Neuronal stem cell (in vitro differentiated cells): ENCODE measurements around the gene C11orf98.

Source experiments
- DNase-seq: peaks from one replicate; pipeline ENCODE4 v3.0.0-alpha.2; 2013; ENCODE audit warnings: low spot score
- H2AFZ ChIP-seq: one replicate; pipeline ENCODE4 v1.6.1; 2013; ENCODE audit warnings: mild to moderate bottlenecking, low read length, inconsistent platforms
- H2AK5ac ChIP-seq: 2 replicates; pipeline ENCODE4 v1.6.1; 2013; ENCODE audit warnings: low read depth, mild to moderate bottlenecking, inconsistent platforms, low read length, moderate library complexity, mixed read lengths
- H2BK120ac ChIP-seq: 2 replicates; pipeline ENCODE4 v1.6.1; 2013; ENCODE audit warnings: low read depth, mild to moderate bottlenecking, inconsistent platforms, low read length, moderate library complexity, mixed read lengths
- H2BK12ac ChIP-seq: one replicate; pipeline ENCODE4 v1.6.1; 2013; ENCODE audit warnings: low read length, inconsistent platforms
- H2BK15ac ChIP-seq: 2 replicates; pipeline ENCODE4 v1.6.1; 2013; ENCODE audit warnings: mild to moderate bottlenecking, low read length, inconsistent platforms, mixed read lengths
- H2BK5ac ChIP-seq: one replicate; pipeline ENCODE4 v1.6.1; 2013; ENCODE audit warnings: inconsistent platforms, mild to moderate bottlenecking, low read length, moderate library complexity
- H3K14ac ChIP-seq: one replicate; pipeline ENCODE4 v1.6.1; 2013; ENCODE audit warnings: low read length, inconsistent platforms
- H3K18ac ChIP-seq: 2 replicates; pipeline ENCODE4 v1.6.1; 2013; ENCODE audit warnings: low read length, inconsistent platforms
- H3K23ac ChIP-seq: 2 replicates; pipeline ENCODE4 v1.6.1; 2013; ENCODE audit warnings: low read depth, mild to moderate bottlenecking, mixed read lengths, low read length, inconsistent platforms; ENCODE audit not compliant: poor library complexity
- H3K27ac ChIP-seq: replicated peaks from 3 replicates; pipeline ENCODE4 v1.5.1; 2013; ENCODE audit warnings: low read length, inconsistent platforms
- H3K27me3 ChIP-seq, 3 experiments: 2 replicates each; pipeline ENCODE4 v1.6.1; 2013; ENCODE audit warnings: low read length in 3 of 3, mild to moderate bottlenecking in 2 of 3, inconsistent platforms in 1 of 3, low read depth in 1 of 3, mixed read lengths in 1 of 3, moderate library complexity in 1 of 3; ENCODE audit not compliant: control insufficient read depth in 3 of 3, insufficient read depth in 3 of 3
- H3K36me3 ChIP-seq, 2 donors: replicated peaks in 1 of 2; 2 replicates each; pipeline ENCODE4 v1.6.1; 2013; ENCODE audit warnings: low read length in 2 of 2; ENCODE audit not compliant: control insufficient read depth in 2 of 2, insufficient read depth in 2 of 2
- H3K4ac ChIP-seq: 2 replicates; pipeline ENCODE4 v1.6.1; 2013; ENCODE audit warnings: inconsistent platforms, mild to moderate bottlenecking, low read length, moderate library complexity
- H3K4me1 ChIP-seq, 2 donors: 1 replicate in 1 of 2; 2 replicates in 1 of 2; pipeline ENCODE4 v1.6.1; 2013; ENCODE audit warnings: low read length in 2 of 2, low read depth in 1 of 2; ENCODE audit not compliant: control insufficient read depth in 2 of 2, insufficient read depth in 1 of 2
- H3K4me2 ChIP-seq: one replicate; pipeline ENCODE4 v1.6.1; 2013; ENCODE audit warnings: mild to moderate bottlenecking, low read length, inconsistent platforms; ENCODE audit not compliant: insufficient read depth, poor library complexity, severe bottlenecking
- H3K4me3 ChIP-seq, 2 donors: 2 replicates each; pipeline ENCODE4 v1.5.1; 2013; ENCODE audit warnings: low read length in 2 of 2, mild to moderate bottlenecking in 2 of 2, inconsistent platforms in 1 of 2, moderate library complexity in 1 of 2
- H3K79me1 ChIP-seq: one replicate; pipeline ENCODE4 v1.6.1; 2013; ENCODE audit warnings: low read depth, mild to moderate bottlenecking, inconsistent platforms, low read length, moderate library complexity
- H3K9ac ChIP-seq: one replicate; pipeline ENCODE4 v1.6.1; 2013; ENCODE audit warnings: mild to moderate bottlenecking, low read depth, low read length, inconsistent platforms; ENCODE audit not compliant: poor library complexity
- H3K9me3 ChIP-seq, 2 donors: replicated peaks in 1 of 2; 2 replicates each; pipeline versions ENCODE3 to v1.6.1; 2013; ENCODE audit warnings: low read length in 2 of 2, mild to moderate bottlenecking in 2 of 2, inconsistent platforms in 1 of 2, low read depth in 1 of 2, mixed read lengths in 1 of 2, moderate library complexity in 1 of 2; ENCODE audit not compliant: control insufficient read depth in 2 of 2, insufficient read depth in 1 of 2
- H4K8ac ChIP-seq: one replicate; pipeline ENCODE4 v1.6.1; 2013; ENCODE audit warnings: low read depth, mild to moderate bottlenecking, inconsistent platforms, low read length, moderate library complexity
- H4K91ac ChIP-seq: one replicate; pipeline ENCODE4 v1.6.1; 2013; ENCODE audit warnings: low read length, low read depth, mild to moderate bottlenecking, inconsistent platforms; ENCODE audit not compliant: poor library complexity
- WGBS, 2 donors: extraction: QIAGEN DNeasy Blood & Tissue Kit; methylation state at CpG; one replicate each; pipeline ENCODE4 v1.1.7; 2013; ENCODE audit warnings: missing lambda C conversion rate in 2 of 2, mixed read lengths in 1 of 2; ENCODE audit not compliant: insufficient read length in 2 of 2, insufficient replicate concordance in 1 of 2; ENCODE audit errors: extremely low coverage in 2 of 2; 5-methylcytosine and 5-hydroxymethylcytosine counted together

C11orf98 gene

DNA sequence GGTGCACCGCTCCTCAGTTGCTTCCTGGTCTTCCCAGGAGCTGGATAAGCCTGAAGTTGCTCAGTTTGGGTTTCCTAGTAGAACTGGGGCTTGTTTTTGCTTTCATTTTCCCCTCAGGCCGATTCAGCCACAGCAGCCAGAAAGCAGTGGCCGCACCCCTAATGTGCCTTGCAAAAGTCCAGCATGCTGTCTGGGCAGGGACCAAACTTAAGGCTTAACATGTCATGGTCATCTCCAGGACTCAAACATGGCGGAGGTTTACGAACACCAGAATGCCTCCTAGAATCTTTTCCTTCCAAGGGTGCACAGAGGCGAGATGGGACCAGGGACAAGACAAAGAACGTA is 45.0 kb upstream of the C11orf98 start:
- Histone ChIP-seq H3K9me3 (no peaks in the 10 kb centered on the region), H3K4ac (no peak overlapping the region), H4K8ac (peak overlapping the region; percentile 54), H3K36me3 (peaks cover 29 to 66% of the 10 kb centered on the region in 2 donors), H3K79me1 (no peaks in the 10 kb centered on the region), H3K23ac (no peak overlapping the region), H2AFZ (peak overlapping the region; percentile 81), H4K91ac (peak overlapping the region; percentile 30), H3K4me1 (peaks cover 23 to 31% of the 10 kb centered on the region in 2 donors), H3K4me3 (peak overlapping the region; percentile 19 to 49), H2BK15ac (no peak overlapping the region), H3K18ac (peak overlapping the region; percentile 84), H3K9ac (no peak overlapping the region), H2BK120ac (no peak overlapping the region), H3K27me3 (no peaks in the 10 kb centered on the region), H3K4me2 (peak overlapping the region; percentile 64), H2BK12ac (no peak overlapping the region), H2BK5ac (no peak overlapping the region), H3K27ac (peak overlapping the region; percentile 85), H2AK5ac (no peak overlapping the region), H3K14ac (no peak overlapping the region)
- WGBS, 2 donors: no CpG with 5 or more reads among the region's 7 CpGs
- no peak for DNase-seq

DNA sequence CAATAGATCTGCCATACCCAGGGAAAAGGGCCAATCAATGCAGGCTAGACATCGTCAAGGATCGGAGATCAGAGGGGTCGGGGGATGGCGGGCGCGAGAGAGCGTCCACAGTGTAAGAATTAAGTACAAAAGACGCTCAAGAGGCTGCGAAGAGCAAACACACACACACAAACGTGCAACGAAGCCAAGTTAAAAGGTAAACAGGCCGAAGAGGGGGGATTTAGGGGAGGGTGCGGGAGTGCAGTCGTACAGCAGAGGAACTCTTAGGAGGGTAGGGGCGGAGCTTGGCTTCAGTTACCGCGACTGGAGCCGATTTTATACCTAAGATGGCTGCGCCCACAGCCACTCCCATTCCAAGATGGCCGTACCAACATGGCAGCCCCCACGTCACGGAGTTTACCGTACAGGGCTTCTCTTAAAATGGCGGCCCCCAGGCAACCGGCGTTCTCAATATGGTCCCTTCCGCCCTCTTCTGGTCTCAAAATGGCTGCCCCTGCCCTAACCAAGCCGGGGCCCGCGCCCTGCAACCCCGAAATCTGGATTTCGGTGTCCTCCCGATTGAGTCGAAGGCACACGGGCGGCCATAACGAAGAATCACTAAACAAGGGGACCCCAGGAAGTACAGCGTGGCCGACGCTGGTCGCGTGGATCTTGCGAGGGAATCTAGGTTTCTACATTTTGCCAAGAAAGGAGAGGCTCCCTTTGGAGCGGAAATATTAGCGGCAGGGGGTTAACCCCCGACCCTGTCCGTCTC is 44.4 kb upstream of the C11orf98 start:
- H4K8ac ChIP-seq: peak overlapping the region; percentile 54
- H3K4ac ChIP-seq: no peak overlapping the region
- H3K9me3 ChIP-seq: no peaks in the 10 kb centered on the region
- no peak overlapping the region for H2BK120ac ChIP-seq
- H3K23ac ChIP-seq: no peak overlapping the region
- peak overlapping the region; percentile 29 to 77 for H3K4me3 ChIP-seq
- H2AK5ac ChIP-seq: no peak overlapping the region
- H3K4me1 ChIP-seq: peaks cover 23 to 31% of the 10 kb centered on the region in 2 donors
- peak overlapping the region; percentile 85 for H3K27ac ChIP-seq
- H3K27me3 ChIP-seq: no peaks in the 10 kb centered on the region
- DNase-seq: peak; percentile 95
- no CpG with 5 or more reads among the region's 47 CpGs for WGBS, 2 donors
- H3K36me3 ChIP-seq: peaks cover 25 to 67% of the 10 kb centered on the region in 2 donors
- H4K91ac ChIP-seq: peak overlapping the region; percentile 30
- peak overlapping the region; percentile 64 for H3K4me2 ChIP-seq
- no peak overlapping the region for H2BK5ac ChIP-seq
- no peak overlapping the region for H2BK15ac ChIP-seq
- peak overlapping the region; percentile 81 for H2AFZ ChIP-seq
- no peaks in the 10 kb centered on the region for H3K79me1 ChIP-seq
- H3K18ac ChIP-seq: peak overlapping the region; percentile 84
- no peak overlapping the region for H3K14ac ChIP-seq
- no peak overlapping the region for H2BK12ac ChIP-seq
- no peak overlapping the region for H3K9ac ChIP-seq

DNA sequence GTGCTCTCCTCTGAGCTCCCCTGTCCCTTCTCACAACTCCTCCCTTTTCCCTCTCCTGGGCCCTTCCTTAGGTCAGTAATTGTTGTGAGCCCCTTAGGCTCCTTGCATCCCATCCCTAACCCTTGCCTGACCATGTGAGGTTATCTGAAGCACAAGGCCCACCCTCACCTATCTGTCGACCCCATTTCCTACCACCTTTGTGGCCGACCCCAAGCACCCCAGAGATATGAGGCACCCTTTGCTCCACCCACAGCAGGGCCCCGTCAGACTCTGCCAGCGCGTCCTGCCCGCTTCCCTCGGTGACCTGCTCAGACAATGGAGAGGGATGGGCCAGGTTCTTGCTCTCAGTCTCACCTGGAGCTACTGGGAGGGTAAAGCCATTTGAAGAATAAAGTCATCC is 43.8 kb upstream of the C11orf98 start:
- DNase-seq: no peak
- H3K4me2 ChIP-seq: peak overlapping the region; percentile 60
- no peak overlapping the region for H3K14ac ChIP-seq
- no peak overlapping the region for H2BK12ac ChIP-seq
- H3K9ac ChIP-seq: peak overlapping the region; percentile 74
- peaks cover 23 to 31% of the 10 kb centered on the region in 2 donors for H3K4me1 ChIP-seq
- no peaks in the 10 kb centered on the region for H3K27me3 ChIP-seq
- no peak overlapping the region for H4K91ac ChIP-seq
- H3K36me3 ChIP-seq: peaks cover 20 to 61% of the 10 kb centered on the region in 2 donors
- no CpG with 5 or more reads among the region's 7 CpGs for WGBS, 2 donors
- H4K8ac ChIP-seq: no peak overlapping the region
- H3K18ac ChIP-seq: no peak overlapping the region
- H2BK5ac ChIP-seq: peak overlapping the region; percentile 85
- H3K9me3 ChIP-seq: no peaks in the 10 kb centered on the region
- no peak overlapping the region for H2AFZ ChIP-seq
- H3K79me1 ChIP-seq: no peaks in the 10 kb centered on the region
- peak overlapping the region; percentile 2 for H2BK120ac ChIP-seq
- H3K23ac ChIP-seq: no peak overlapping the region
- H2AK5ac ChIP-seq: peak overlapping the region; percentile 36
- H3K27ac ChIP-seq: peak overlapping the region; percentile 62
- H2BK15ac ChIP-seq: no peak overlapping the region
- H3K4me3 ChIP-seq: peak overlapping the region in 1 of 2 donors; percentile 77
- H3K4ac ChIP-seq: no peak overlapping the region

- Histone ChIP-seq H4K8ac (no peak overlapping the region), H2BK120ac (peak overlapping the region; percentile 2), H3K27me3 (no peaks in the 10 kb centered on the region), H3K18ac (no peak overlapping the region), H3K9me3 (no peaks in the 10 kb centered on the region), H4K91ac (no peak overlapping the region), H2AFZ (no peak overlapping the region), H3K23ac (no peak overlapping the region), H3K36me3 (peaks cover 16 to 60% of the 10 kb centered on the region in 2 donors), H2BK12ac (peak overlapping the region; percentile 26), H3K4me3 (no peak overlapping the region), H3K4me1 (peaks cover 23 to 31% of the 10 kb centered on the region in 2 donors), H3K14ac (no peak overlapping the region), H2AK5ac (peak overlapping the region; percentile 36), H3K4me2 (peak overlapping the region; percentile 60), H3K79me1 (no peaks in the 10 kb centered on the region), H2BK5ac (peak overlapping the region; percentile 85), H2BK15ac (peak overlapping the region; percentile 20), H3K27ac (no peak overlapping the region), H3K4ac (no peak overlapping the region), H3K9ac (no peak overlapping the region)
- no CpG with 5 or more reads among the region's 5 CpGs for WGBS, 2 donors
- no peak for DNase-seq
Measured at GRCh38 chr11:62708392-62708791, 43.4 kb upstream of the C11orf98 start.
